Esophagus muscularis mucosa (tissue), 4 donors: ENCODE data around the gene KCNJ18. TPM values are rescaled to one million over a fixed set of nuclear protein-coding genes. Genes with fewer than 3 reads are reported as not detected.
"Not testable (repeated sequence)": the region's sequence is repeated elsewhere in the genome, so short reads cannot be mapped to it uniquely, and the experiment has no call there.

Experiments
- DNase-seq: peaks from one replicate; pipeline ENCODE4 v3.0.0-alpha.2; 2017; ENCODE audit errors: extremely low spot score
- H3K27ac ChIP-seq, 4 donors: fragments of 200-600 bp; sonication (generic); replicated peaks in 1 of 4; 1 replicate in 3 of 4; 2 replicates in 1 of 4; pipeline ENCODE4 v1.5.1; 2016 to 2019; ENCODE audit warnings: mild to moderate bottlenecking in 1 of 4
- H3K27me3 ChIP-seq, 4 donors: fragments of 200-600 bp; sonication (generic); one replicate each; pipeline versions ENCODE4 v1.5.1 to v1.6.0; 2016 to 2019
- H3K36me3 ChIP-seq, 4 donors: fragments of 200-600 bp; sonication (generic); one replicate each; pipeline ENCODE4 v1.5.1; 2016 to 2019
- H3K4me1 ChIP-seq, 4 donors: fragments of 200-600 bp; sonication (generic); one replicate each; pipeline ENCODE4 v1.5.1; 2016 to 2019
- H3K4me3 ChIP-seq, 4 donors: fragments of 200-600 bp; sonication (generic); 1 replicate in 2 of 4; 2 replicates in 2 of 4; pipeline ENCODE4 v1.5.1; 2016 to 2019; ENCODE audit warnings: mild to moderate bottlenecking in 4 of 4, moderate library complexity in 1 of 4
- H3K9me3 ChIP-seq, 4 donors: fragments of 200-600 bp; sonication (generic); 1 replicate in 3 of 4; 2 replicates in 1 of 4; pipeline ENCODE4 v1.5.1; 2016 to 2019
- CTCF ChIP-seq, 3 experiments: fragments of 200-600 bp in 2 of 3; fragments of 450-650 bp in 1 of 3; sonication (generic) in 2 of 3; IDR thresholded peaks; one replicate each; pipeline ENCODE4 v1.5.1; 2017 to 2019; ENCODE audit warnings: antibody characterized with exemption in 3 of 3, mild to moderate bottlenecking in 2 of 3, moderate library complexity in 1 of 3
- EP300 ChIP-seq: sonication (generic); formaldehyde crosslinking; IDR thresholded peaks from one replicate; pipeline ENCODE4 v1.6.1; 2017; ENCODE audit warnings: antibody characterized with exemption
- POLR2A ChIP-seq: fragments of 450-650 bp; IDR thresholded peaks from one replicate; pipeline ENCODE4 v1.6.1; 2017; ENCODE audit warnings: antibody characterized with exemption, moderate library complexity, mild to moderate bottlenecking, low read depth
- POLR2AphosphoS5 ChIP-seq, 2 donors: sonication (generic); formaldehyde crosslinking; IDR thresholded peaks; one replicate each; pipeline ENCODE4 v1.6.1; 2017; ENCODE audit warnings: antibody characterized with exemption in 2 of 2
- WGBS: methylation state at CpG from one replicate; pipeline ENCODE4 v1.1.5; 2018; 5-methylcytosine and 5-hydroxymethylcytosine counted together
- intact Hi-C: fragments of 100-400 bp; cut with DNase I; formaldehyde crosslinking; loops from one replicate; pipeline ENCODE4 v1.15.1; 2023
- total RNA-seq, 4 donors: library from RNA; depleted of rRNA; stranded (reverse); fragments of >200 nt; gene quantifications; one replicate each; pipeline versions ENCODE4 v1.1.0 to v1.2.1, GENCODE V29; 2016

KCNJ18 gene
- total RNA-seq, 4 donors from 2014 or later: not detected

DNA sequence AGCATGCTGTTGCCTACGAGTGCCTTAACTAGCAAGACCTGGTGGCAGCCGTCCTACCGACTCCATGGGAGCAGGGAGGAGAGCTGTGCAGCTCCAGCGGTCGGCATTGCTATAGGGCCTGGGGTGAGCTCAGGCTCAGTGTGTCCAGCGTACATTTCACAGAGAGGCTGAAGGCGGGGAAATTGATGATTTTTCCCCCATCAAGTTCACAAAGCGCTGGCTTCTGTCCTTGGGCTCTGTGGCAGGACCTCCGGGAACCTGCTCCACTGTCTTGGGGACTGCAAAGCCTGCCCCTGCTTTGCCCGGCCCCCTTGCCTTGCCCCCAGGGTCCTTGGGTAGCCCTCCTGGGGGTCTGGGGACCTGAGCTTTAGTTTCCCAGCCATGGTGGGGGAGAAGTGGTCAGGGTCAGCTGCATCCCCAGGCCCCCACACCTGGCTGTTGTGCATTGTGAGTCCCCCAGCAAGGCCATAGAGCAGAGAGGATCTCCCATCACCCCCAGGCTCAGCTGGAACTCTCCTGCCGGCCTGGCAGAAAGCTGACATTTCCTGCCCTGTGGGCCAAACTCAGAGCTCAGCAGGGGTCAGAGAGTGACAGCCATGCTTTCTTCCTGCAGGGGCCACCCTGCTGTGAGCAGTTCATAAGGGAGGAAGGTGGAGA lies 3.9 kb upstream of the KCNJ18 start:
- no peaks in the 10 kb centered on the region for H3K9me3 ChIP-seq
- intact Hi-C loops: no loop called here
- peaks cover 0 to 10% (median 0%) of the 10 kb centered on the region in 4 donors for H3K27me3 ChIP-seq

DNA sequence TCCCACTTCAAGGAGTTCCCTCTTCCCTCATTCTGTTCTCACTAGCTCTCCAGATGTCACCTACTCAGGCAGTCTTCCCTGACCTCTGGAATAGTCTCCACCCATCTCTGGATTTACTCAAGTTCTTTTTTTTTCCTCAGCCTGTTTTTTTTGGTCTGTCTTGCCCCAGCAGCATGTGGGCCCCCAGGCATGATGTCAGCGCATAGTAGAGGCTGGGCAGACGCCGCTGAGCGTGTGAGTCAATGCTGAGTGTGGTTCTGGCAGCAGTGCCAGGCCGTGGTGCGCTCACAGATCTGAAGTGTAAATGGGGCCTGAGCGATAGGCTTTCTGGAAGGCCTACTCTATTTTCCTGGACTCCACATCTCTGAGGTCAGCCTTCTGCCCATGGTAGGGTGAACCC lies 2.7 kb upstream of the KCNJ18 start:
- Histone ChIP-seq H3K4me1 (no peaks in the 10 kb centered on the region), H3K9me3 (no peaks in the 10 kb centered on the region), H3K27me3 (peaks cover 0 to 10% (median 0%) of the 10 kb centered on the region in 4 donors), H3K27ac (no peak overlapping the region), H3K36me3 (no peaks in the 10 kb centered on the region), H3K4me3 (no peak overlapping the region)
- 54% methylated on average over 7 of the region's 7 CpGs for WGBS
- DNase-seq: no peak
- TF ChIP-seq POLR2AphosphoS5 (IDR thresholded peaks at IDR 0.05) (no peak), POLR2A (no peak), CTCF (IDR thresholded peaks at IDR 0.05) (no peak), EP300 (no peak)
- intact Hi-C loops: no loop called here

More for the DNA sequence above, 3.9 kb upstream of the KCNJ18 start:
- H3K27ac ChIP-seq: no peak overlapping the region
- H3K4me1 ChIP-seq: no peaks in the 10 kb centered on the region
- TF ChIP-seq POLR2AphosphoS5 (IDR thresholded peaks at IDR 0.05) (no peak), POLR2A (no peak), CTCF (IDR thresholded peaks at IDR 0.05) (no peak), EP300 (no peak)
- WGBS: 76% methylated on average over 10 of the region's 11 CpGs
- H3K4me3 ChIP-seq: no peak overlapping the region
- no peaks in the 10 kb centered on the region for H3K36me3 ChIP-seq
- no peak for DNase-seq

- WGBS: 69% methylated on average over 2 of the region's 2 CpGs
These were observed 1.5 kb upstream of the KCNJ18 start for GRCh38 chr17:21690811-21691210.

GRCh38 chr17:21691481-21691880 lies 842 bp upstream of the KCNJ18 start:
- H3K36me3 ChIP-seq, DNase-seq, intact Hi-C loops, H3K4me1 ChIP-seq, H3K4me3 ChIP-seq, H3K9me3 ChIP-seq, H3K27ac ChIP-seq: not testable (repeated sequence)
- H3K27me3 ChIP-seq: peaks cover 0 to 10% (median 0%) of the 10 kb centered on the region in 4 donors
- 69% methylated on average over 1 of the region's 6 CpGs for WGBS

More at GRCh38 chr17:21690811-21691210, 1.5 kb upstream of the KCNJ18 start:
- H3K36me3 ChIP-seq, intact Hi-C loops, H3K9me3 ChIP-seq, DNase-seq, H3K4me1 ChIP-seq, H3K27ac ChIP-seq, H3K4me3 ChIP-seq: not testable (repeated sequence)
- peaks cover 0 to 10% (median 0%) of the 10 kb centered on the region in 4 donors for H3K27me3 ChIP-seq

- H3K36me3 ChIP-seq: not testable (repeated sequence)
- 77% methylated on average over 5 of the region's 12 CpGs for WGBS
These were observed 362 bp downstream of the KCNJ18 start for GRCh38 chr17:21692704-21693065.

GRCh38 chr17:21693391-21693796 lies 1.1 kb downstream of the KCNJ18 start:
- H3K4me3 ChIP-seq, intact Hi-C loops, H3K36me3 ChIP-seq, H3K27ac ChIP-seq, H3K4me1 ChIP-seq, H3K9me3 ChIP-seq, H3K27me3 ChIP-seq, DNase-seq: not testable (repeated sequence)
- WGBS: 73% methylated on average over 6 of the region's 6 CpGs

More at GRCh38 chr17:21692704-21693065, 362 bp downstream of the KCNJ18 start:
- H3K27ac ChIP-seq, intact Hi-C loops, H3K4me1 ChIP-seq, DNase-seq, H3K9me3 ChIP-seq, H3K4me3 ChIP-seq, H3K27me3 ChIP-seq: not testable (repeated sequence)

GRCh38 chr17:21693937-21694336 lies 1.6 kb downstream of the KCNJ18 start:
- H3K27ac ChIP-seq, H3K27me3 ChIP-seq, intact Hi-C loops, DNase-seq, H3K4me3 ChIP-seq, H3K9me3 ChIP-seq, H3K36me3 ChIP-seq, H3K4me1 ChIP-seq: not testable (repeated sequence)
- WGBS: 76% methylated on average over 4 of the region's 4 CpGs

DNA sequence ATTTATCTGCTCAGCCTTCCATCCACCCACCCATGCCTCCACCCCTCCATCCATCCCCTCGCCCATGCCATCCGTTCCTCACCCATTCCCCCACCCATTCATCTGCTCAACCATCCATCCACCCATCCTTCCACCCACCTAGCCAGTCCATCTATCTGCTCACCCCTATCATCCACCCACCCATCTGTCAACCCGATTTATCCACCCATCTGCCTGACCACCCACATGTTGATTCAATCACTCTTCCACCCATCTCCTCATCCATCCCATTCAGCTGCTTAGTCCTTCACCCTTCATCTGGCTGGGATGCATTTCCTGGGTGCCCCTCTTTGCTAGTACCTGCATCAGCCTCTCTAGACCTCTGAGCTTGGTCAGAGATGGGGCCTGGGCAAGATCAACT lies 3.9 kb downstream of the KCNJ18 start:
- not testable (repeated sequence) for H3K36me3 ChIP-seq, DNase-seq, H3K4me1 ChIP-seq, H3K4me3 ChIP-seq, H3K27me3 ChIP-seq, H3K27ac ChIP-seq, H3K9me3 ChIP-seq
- 91% methylated on average over 3 of the region's 3 CpGs for WGBS
- intact Hi-C loops: loop anchor here (5.0 kb wide), 1 partner anchor 289 kb away; no protein-coding TSS in a partner anchor

DNA sequence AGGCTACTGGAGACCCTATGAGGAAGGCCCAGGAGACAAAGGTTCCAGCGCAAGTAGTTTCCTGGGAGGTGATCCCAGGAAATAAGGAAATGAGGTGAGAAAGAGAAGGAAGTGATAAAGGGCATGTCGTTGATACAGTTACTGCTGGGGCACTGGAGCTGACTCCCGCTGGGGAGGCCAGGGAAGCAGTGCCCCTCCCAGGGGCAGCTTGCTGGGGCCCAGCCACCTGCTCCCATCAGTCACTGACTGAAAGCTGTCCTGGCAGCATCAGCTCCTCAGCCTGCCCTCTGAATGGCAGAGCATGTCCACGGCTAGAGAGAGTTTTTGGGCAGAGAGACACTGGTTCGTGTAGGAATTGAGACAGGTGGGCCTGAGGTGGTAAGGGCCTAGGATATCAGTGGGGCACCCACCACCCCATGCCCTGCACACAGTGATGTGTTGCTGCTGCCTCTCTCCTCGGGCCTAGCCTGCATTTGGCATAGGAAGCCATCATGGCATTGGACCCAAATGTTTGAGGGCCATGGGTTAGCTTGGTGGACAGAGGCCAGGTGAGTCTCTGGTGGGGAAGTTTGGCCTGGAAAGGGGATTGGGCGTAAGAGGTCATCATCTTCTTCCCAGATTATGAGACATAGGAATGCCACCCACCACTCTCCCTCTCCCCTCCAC lies 4.7 kb downstream of the KCNJ18 start:
- not testable (repeated sequence) for H3K4me1 ChIP-seq, H3K9me3 ChIP-seq, H3K36me3 ChIP-seq, DNase-seq, H3K4me3 ChIP-seq, H3K27me3 ChIP-seq, H3K27ac ChIP-seq
- 64% methylated on average over 7 of the region's 7 CpGs for WGBS
- intact Hi-C loops: loop anchor here (5.0 kb wide), 1 partner anchor 290 kb away; no protein-coding TSS in a partner anchor

GRCh38 chr17:21697508-21697860 lies 5.2 kb downstream of the KCNJ18 start:
- not testable (repeated sequence) for H3K36me3 ChIP-seq, H3K9me3 ChIP-seq, H3K27me3 ChIP-seq, H3K4me1 ChIP-seq, DNase-seq, H3K4me3 ChIP-seq, H3K27ac ChIP-seq
- 36% methylated on average over 1 of the region's 1 CpG for WGBS
- intact Hi-C loops: loop anchor here (5.0 kb wide), 1 partner anchor 290 kb away; no protein-coding TSS in a partner anchor
